Sigmoid colon (tissue), 4 donors: ENCODE results near the gene COL4A1.

Experiments used
- EP300 ChIP-seq, 4 donors: sonication (generic); formaldehyde crosslinking; IDR thresholded peaks; one replicate each; pipeline ENCODE4 v1.6.1; 2017; ENCODE audit warnings: antibody characterized with exemption in 4 of 4
- TF ChIP-seq, protein P1 (sequence below), 4 experiments: fragments of 450-650 bp in 3 of 4; fragments of 200-600 bp in 1 of 4; IDR thresholded peaks; one replicate each; pipeline ENCODE4 v1.5.1; 2016 to 2019; ENCODE audit warnings: antibody characterized with exemption in 4 of 4, mild to moderate bottlenecking in 3 of 4, moderate library complexity in 2 of 4

GRCh38 chr13:110109910-110110309, 197.0 kb downstream of the COL4A1 start:
- TF ChIP-seq, protein P1, sequence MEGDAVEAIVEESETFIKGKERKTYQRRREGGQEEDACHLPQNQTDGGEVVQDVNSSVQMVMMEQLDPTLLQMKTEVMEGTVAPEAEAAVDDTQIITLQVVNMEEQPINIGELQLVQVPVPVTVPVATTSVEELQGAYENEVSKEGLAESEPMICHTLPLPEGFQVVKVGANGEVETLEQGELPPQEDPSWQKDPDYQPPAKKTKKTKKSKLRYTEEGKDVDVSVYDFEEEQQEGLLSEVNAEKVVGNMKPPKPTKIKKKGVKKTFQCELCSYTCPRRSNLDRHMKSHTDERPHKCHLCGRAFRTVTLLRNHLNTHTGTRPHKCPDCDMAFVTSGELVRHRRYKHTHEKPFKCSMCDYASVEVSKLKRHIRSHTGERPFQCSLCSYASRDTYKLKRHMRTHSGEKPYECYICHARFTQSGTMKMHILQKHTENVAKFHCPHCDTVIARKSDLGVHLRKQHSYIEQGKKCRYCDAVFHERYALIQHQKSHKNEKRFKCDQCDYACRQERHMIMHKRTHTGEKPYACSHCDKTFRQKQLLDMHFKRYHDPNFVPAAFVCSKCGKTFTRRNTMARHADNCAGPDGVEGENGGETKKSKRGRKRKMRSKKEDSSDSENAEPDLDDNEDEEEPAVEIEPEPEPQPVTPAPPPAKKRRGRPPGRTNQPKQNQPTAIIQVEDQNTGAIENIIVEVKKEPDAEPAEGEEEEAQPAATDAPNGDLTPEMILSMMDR (IDR thresholded peaks at IDR 0.05): no peak
- TF ChIP-seq EP300 (IDR thresholded peaks at IDR 0.05): peak in 1 of 4 donors; percentile 38
